NCI-H2029 treated with DMSO at 0.1 percent for 48 hours (cell line): ENCODE results near the gene STIM2.
"Not testable (repeated sequence)": the region's sequence is repeated elsewhere in the genome, so short reads cannot be mapped to it uniquely, and the experiment has no call there.

Experiments
- DNase-seq: peaks from one replicate; lab custom pipeline; 2025; lab: John Stamatoyannopoulos, UW

Gene STIM2

DNA sequence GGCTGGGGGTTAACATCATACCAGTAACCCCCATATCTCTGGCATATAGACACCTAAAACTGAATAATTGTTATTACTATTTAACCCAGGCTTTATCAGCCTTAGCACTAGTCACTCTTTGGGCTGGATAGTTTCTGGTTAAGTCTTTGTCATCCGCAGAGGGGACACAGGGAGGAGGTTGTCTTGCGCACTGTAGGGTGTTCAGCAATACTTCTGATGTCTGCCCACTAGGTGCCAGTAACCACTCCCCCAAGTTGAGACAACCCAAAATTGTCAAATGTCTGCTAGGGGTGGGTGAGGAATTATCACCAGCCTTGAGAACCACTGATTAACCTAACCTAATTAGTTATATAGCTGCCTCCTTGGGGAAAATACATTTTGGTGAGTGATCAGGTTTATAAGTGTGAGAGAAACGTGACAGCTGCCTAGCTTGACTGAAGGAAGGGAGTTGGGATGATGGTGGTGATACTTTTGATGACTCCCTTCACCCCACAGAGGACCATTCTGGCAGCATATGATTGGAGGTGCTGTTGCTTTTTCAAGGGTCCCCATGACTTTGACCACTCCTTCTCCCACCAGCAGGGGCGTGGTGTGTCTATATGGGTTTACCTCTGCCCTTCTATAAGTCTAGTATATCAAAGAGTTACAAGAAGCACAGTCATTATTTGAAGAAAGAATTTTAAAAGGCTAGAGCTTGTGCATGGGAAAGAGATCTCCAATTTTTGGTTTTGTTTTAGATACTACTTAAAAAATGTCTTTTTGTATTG lies 140.9 kb downstream of the STIM2 start:
- DNase-seq, result no peak

DNA sequence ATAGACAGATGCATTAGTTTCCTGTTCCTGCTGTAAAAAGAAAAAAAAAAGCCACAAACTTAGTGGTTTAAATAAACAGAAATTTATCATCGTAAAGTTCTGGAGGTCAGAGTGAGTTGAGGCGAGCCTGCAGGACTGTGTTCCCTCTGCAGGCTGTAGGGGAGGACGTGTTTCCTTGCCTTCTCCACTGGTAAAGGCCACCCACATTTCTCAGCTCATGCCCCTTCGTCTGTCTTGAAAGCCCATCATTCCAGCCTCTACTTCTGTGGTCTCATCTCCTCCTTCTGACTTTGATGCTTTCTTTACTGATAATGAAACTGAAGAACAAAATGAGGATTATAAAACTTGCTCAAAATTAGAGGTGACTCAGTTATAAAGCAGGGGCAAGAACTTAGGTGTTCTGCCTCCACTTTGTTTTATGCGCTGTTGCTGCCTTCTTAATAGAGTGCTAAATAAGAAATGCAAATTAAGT lies 143.0 kb downstream of the STIM2 start:
- no peak for DNase-seq

DNA sequence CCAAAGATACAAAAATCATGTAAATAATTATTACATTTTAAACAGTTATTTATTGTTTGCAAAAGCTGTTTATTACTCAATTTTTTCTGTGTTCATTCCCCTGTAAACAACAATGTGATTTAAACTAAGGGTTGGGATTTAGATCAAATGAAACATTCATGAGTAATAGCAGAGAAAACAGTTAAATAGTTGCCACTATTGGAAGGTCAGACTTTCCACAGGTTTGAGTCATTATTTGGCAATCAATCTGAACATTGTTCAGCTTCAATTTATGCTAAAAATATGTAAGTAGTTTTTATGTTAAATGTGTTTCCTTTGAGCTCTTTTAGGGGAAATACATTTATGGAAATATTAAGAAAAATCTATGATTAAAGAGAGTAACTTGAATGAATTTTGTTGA lies 144.9 kb downstream of the STIM2 start:
- no peak for DNase-seq

DNA sequence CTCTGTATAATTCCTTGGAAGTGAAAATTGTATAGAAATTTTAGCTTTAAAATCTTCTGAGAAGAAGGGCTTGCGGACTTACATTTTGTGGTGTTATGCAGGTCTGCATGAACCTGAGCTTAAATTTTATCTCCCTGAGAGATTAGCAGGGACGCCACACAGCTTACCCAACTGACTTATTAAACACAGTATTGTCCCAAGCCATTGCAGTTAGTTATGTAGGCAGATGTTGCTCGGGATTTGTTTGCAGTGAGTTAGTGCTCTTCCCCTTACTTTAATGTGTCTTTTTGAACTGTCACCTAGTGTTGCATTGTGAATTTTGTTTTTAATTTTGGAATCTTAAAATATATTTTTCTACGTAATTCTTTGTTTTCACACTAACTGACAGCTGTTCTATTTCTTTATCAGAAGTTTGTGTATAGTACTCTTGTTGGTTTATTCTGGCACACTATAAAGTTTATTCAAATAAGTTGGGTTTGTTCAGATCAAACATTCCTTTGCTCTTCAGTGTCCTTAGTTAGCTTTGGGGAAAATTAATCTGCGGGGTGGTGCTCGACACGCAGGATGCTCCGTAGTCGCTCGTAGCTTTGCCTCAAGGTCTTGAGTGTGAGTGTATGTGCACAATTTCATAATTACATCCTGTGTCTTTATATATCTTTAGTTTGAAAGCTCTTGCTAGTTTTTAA lies 145.4 kb downstream of the STIM2 start:
- no peak for DNase-seq

DNA sequence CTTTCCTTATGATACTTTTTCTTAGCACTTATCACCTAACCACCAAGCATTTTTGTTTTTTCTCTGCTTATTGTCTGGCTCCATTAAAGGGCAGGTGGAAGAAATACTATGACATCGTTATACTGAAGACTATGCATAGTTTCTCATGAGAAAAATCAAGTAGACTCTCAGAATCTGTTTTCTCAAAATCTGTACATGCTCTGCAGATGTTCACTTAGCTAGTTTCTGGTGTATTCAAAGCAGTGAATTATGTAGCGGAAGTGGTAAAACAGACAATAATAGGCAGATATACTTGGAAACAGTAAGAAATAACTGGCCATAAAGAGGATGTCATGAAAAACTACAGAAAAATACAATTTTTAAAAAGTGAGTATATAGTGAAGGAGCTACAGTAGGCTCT lies 146.0 kb downstream of the STIM2 start:
- DNase-seq, result no peak

DNA sequence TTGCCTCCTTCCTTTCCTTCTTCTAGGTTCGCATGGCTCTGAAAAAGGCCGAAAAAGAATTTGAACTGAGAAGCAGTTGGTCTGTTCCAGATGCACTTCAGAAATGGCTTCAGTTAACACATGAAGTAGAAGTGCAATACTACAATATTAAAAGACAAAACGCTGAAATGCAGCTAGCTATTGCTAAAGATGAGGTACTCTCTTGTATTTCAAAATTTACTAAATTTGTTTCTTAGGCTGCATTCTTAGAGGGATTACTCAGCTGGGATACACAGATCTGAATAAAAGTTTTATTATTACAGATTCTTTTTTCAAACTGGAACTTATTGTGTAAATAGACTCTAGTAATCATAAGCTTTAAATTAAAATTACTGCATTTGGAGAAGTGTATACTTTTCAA lies 146.9 kb downstream of the STIM2 start:
- DNase-seq, result no peak

DNA sequence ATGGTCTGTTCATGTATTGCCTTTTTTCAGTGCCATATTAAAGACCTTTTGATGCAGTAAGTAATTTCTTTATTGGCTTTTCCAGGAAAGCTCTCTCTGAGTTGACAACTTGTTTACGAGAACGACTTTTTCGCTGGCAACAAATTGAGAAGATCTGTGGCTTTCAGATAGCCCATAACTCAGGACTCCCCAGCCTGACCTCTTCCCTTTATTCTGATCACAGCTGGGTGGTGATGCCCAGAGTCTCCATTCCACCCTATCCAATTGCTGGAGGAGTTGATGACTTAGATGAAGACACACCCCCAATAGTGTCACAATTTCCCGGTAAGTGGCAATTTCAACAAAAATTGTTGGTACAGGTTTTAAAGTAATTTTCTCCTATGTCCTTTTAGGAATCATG lies 148.0 kb downstream of the STIM2 start:
- DNase-seq, result no peak

DNA sequence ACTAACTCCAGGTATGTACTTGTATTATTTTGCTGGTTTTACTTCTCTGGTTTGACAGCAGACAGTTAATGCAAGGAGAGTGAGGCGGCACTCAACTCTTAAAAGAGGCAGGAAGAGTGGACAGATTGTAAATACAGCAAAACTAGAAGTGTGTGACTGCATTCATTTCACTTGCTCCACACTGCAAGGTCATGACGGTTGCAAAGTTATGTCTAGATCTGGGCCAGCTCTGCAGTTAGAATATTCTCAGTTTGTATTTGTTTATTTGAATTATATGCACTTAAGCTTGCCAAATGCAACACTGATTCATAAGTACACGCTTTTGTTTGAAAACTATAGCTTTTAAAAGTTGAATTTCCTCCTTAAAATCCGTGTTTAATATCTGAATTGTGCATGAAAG lies 148.9 kb downstream of the STIM2 start:
- DNase-seq, result no peak

DNA sequence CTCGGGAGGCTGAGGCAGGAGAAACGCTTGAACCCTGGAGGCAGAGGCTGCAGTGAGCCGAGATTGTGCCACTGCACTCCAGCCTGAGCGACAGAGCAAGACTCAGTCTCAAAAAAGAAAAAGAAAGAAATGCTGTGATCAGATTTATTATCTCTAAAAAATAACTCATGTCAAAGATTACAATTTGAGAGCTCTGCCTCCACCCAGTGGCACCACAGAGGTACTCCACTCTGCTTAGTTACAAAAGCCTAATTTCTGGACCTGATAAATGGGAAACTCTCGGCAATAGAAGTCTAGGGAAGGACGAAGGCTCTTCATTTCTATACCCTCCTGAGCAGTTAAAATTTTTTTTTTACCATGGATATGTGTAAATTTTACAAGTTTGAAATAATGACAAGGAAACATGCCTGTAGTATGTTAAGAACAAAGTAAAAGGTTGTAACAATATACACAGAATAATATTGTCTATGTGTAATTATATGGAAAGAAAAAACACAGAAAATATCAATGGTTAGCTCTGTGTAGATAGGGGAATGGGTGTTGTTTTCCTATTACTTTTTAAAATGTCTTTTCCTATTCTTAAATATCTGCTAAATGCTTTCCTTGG lies 149.8 kb downstream of the STIM2 start:
- DNase-seq, result peak; percentile 34

DNA sequence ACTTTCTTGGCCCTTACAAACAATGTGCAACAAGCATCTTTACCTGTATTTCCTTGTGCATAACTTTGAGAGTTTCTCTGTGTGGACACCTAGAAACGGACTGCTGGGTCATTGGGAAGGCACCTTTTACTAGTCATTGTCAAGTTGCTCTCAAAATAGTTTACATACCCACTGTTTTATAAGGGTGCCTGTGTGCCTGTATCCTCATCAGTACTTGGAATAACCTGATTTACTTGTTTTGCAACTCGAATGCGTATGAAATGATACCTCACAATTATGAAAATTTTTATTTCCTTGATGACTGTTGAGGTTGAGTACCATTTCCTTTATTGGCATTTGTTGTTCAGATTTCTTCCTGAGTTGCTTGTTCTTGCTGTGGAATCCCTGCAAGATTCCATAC lies 150.8 kb downstream of the STIM2 start:
- DNase-seq, result no peak

DNA sequence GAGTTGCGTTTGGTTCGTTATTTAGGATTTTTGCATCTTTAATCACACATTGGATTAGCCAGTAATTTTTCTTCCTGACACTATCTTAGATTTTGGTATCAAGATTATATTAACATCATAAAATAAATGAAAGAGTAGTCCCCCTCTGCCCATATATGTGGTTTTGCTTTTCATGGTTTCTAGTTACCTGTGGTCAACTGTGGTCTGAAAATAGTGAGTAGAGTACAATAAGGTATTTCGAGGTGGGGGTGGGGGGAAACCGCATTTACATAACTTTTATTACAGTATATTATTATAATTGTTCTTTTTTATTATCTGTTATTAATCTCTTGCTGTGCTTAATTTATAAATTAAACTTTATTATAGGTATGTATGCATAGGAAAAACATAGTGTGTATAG lies 152.4 kb downstream of the STIM2 start:
- no peak for DNase-seq

DNA sequence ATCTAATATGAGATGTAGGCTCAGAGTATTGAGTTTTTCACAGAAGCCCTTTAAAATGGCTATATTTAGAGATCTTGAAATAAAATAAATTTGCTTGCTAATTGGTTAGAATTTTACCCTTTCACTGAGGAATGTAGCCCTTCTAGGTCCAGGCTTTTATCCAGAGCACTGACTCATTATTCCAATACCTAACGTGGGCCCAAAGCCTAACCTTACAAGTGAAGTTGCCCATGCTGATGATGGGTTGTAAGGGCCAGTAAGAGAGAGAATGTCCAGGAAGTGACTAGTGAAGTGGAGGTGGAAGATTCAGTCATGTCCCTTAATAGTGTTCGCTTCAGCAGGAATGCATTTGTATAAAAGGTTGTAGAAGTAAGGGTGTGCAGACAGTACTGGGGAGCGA lies 155.9 kb downstream of the STIM2 start:
- DNase-seq, result no peak

DNA sequence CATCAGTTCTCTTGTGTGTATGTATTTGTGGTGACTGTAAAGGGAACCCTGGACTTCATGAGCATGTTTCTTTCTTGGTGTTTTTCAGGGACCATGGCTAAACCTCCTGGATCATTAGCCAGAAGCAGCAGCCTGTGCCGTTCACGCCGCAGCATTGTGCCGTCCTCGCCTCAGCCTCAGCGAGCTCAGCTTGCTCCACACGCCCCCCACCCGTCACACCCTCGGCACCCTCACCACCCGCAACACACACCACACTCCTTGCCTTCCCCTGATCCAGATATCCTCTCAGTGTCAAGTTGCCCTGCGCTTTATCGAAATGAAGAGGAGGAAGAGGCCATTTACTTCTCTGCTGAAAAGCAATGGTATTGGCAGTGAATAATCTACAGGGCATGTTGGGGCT lies 157.0 kb downstream of the STIM2 start:
- DNase-seq, result no peak

DNA sequence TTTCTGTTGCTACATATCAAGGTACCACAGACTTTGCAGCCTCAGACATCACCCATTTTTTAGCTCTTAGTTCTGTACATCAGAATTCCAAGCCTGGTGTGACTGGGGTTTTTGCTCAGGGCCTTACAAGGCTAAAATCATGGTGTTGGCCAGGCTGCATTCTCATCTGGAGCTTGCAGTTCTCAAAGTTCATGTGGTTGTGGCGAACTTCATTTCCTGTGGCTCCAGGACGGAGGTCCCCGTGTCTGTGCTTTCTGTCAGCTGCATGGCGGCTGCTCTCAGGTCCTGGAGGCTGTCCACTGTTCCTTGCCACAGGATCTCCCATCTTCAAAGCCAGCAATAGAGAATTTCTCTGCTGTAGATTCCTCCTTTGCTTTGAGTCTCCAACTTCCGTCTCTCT lies 157.4 kb downstream of the STIM2 start:
- DNase-seq, result no peak

DNA sequence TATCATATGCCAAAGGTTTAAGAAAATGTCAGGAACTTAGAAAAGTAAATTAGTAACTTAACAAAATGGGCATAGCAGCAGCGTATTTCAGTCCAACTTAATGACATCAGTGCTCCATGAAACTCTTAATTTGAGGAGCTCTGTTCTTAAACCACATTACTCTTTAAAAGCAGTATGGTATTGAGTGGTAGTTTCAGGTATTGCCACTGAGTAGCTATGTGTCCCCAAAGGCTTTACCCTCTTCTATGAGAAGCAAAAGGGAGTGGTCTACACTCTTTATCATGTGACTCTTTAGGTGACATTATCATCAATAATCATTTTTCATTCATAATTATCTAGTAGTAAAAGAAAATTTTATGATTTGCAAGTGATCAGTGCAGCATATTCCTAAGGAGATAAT lies 158.3 kb downstream of the STIM2 start:
- DNase-seq, result no peak

DNA sequence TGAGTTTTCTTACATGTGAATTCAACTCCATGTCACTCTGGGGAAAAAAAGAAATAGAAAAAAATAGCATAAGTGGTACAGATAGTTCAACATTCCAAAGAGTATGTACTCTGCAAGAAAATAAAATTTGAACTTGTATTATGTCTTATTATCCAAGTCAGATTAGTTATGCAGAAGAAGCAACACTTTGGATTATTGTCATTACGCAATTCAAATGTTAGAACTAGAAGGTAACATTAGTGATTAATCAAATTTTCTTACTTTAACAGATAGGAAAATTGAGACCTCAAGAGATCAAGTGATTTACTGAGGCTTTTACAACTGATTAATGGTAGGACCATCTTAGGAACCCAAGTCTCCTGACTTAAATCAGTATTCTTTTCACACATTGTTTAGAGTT lies 159.1 kb downstream of the STIM2 start:
- DNase-seq, result no peak

DNA sequence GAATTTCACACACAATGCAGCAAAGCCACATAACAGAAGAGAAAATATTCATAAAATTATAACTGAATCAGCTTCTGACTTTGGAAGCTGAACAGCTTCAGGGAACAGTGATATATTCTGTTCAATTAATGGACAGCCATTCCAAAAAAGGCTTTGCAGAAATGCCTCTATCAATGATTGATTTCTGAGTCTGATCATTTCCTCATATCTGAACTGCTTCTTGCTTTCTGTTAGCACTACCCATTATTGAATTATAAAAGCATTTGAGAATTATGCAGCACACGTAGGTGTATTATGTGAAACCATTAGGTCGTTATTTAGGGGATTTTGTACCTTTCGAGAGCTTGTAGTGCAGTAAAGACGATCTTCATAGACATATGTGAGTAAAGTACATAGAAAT lies 159.6 kb downstream of the STIM2 start:
- DNase-seq, result no peak

DNA sequence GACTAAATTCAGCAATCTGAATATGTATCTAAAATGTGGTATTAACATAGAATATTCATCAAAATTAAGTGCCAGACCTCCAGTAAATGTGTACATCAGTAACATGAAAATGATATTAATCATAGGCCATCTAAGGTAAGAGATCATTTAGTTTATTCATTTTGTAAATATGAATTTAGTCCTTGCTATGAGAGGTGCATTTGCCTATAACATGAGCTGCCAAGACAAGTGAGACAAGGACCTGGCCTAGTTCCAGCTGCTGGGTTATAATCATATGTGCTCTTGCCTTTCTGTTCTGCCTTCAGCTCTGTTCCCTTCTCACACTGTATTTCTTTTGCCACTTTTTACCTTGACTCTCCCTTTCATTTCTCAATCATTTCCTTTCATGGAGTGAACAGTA lies 160.0 kb downstream of the STIM2 start:
- peak; percentile 75 for DNase-seq

DNA sequence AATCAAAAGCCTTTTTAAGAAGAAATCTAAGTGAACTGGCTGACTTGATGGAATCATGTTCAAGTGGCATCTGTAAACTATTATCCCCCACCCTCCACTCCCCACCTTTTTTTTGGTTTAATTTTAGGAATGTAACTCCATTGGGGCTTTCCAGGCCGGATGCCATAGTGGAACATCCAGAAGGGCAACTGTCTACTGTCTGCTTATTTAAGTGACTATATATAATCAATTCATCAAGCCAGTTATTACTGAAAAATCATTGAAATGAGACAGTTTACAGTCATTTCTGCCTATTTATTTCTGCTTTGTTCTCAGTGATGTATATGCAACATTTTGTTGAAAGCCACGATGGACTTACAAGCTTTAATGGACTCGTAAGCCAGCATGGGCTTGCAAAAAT lies 162.3 kb downstream of the STIM2 start:
- no peak for DNase-seq

DNA sequence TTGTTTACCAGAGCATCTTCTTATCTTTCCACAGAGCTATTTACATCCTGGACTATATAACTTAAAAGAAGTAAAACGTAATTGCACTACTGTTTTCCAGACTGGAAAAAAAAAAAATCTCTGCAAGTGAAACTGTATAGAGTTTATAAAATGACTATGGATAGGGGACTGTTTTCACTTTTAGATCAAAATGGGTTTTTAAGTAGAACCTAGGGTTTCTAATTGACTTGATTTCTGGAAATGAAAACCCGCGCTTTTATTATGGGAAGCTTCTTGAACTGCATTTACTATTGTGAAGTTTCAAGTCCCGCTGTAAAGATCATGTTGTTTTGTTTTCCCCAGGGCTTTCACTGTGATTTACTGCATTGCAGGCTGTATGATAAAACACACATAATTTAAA lies 162.7 kb downstream of the STIM2 start:
- DNase-seq, result no peak

DNA sequence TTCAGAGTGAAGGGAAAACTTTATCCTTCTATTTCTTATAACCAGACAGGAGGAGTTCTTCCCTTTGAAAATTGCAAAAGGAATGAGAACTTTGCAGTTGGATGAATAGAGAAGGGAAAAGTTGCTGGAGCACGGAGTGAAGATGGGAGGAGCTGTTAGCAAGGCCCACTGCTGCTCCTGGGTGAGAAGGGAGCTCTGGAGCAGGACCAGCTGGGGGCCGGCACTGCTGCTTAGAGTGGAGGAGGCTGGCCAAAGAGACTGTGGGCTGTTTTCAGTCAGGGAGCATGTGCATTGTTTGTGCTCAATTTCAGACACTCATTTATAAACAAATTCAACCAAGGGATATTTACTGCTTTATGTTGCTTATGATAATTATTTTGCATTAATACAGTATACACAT lies 164.2 kb downstream of the STIM2 start:
- no peak for DNase-seq

DNA sequence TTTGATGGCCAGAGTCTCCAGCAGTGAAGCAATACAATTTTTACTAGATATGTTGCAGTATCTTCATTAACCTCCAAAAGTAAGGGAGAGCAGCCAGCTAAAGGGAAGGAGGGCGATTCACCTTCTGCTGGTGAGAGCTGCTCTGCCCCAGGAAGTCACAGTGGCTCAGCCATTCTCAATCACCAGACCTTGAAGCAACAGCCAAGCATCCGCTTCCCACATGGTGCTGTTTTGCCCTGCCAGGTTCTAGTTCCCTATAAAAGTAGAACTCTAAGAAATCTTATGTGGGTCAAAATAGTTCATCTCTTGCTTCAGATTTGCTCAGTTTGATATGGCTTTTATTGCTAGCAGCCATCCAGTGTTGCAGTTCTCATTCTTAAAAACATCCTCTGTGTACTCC lies 166.8 kb downstream of the STIM2 start:
- no peak for DNase-seq

DNA sequence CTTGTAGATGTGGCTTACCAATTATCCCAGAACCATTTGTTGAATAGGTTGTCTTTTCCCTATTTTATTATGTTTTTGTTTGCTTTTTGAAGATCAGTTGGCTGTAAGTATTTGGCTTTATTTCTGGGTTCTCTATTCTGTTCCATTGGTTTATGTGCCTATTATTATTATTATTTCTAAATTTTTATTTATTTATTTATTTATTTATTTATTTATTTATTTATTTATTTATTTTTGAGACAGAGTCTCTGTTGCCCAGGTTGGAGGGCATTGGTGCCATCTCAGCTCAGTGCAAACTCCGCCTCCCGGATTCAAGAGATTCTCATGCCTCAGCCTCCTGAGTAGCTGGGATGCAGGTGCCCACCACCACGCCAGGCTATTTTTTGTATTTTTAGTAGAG lies 174.5 kb downstream of the STIM2 start:
- DNase-seq, result not testable (repeated sequence)
